Fibroblast of villous mesenchyme (primary cell): ENCODE results near the gene POLR2A. TPM values are rescaled to one million over a fixed set of nuclear protein-coding genes. Genes with fewer than 3 reads are reported as not detected.

Experiments used
- DNase-seq: peaks from one replicate; pipeline ENCODE4 v3.0.0-alpha.2; 2010; ENCODE audit warnings: low read depth
- H3K4me3 ChIP-seq: 2 replicates; pipeline ENCODE4 v1.5.1; 2011; ENCODE audit warnings: low read depth, mild to moderate bottlenecking, low read length
- total RNA-seq: library from RNA; depleted of rRNA; stranded (reverse); fragments of >200 nt; gene quantifications from 2 replicates; pipeline ENCODE4 v1.2.3, GENCODE V29; 2012
- TF ChIP-seq, protein P1 (sequence below): IDR thresholded peaks from 2 replicates; pipeline ENCODE4 v1.5.1; 2012; ENCODE audit warnings: low read depth, mild to moderate bottlenecking, low read length; ENCODE audit not compliant: insufficient read depth

Gene POLR2A
- total RNA-seq, 1 donor: 118 TPM

DNA sequence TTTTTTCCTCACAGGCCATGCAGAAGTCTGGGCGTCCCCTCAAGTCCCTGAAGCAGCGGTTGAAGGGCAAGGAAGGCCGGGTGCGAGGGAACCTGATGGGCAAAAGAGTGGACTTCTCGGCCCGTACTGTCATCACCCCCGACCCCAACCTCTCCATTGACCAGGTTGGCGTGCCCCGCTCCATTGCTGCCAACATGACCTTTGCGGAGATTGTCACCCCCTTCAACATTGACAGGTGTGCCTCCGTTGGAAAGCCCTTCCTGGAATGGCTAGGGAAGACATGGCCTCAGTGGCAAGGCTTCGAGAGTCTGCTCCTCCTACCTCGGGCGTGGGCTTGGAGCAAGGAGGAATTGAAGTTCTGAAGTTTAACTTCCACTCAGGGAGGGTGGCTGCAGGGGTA, 13.5 kb downstream of the POLR2A start:
- no peak overlapping the region for H3K4me3 ChIP-seq
- no peak for DNase-seq
- TF ChIP-seq, protein P1, sequence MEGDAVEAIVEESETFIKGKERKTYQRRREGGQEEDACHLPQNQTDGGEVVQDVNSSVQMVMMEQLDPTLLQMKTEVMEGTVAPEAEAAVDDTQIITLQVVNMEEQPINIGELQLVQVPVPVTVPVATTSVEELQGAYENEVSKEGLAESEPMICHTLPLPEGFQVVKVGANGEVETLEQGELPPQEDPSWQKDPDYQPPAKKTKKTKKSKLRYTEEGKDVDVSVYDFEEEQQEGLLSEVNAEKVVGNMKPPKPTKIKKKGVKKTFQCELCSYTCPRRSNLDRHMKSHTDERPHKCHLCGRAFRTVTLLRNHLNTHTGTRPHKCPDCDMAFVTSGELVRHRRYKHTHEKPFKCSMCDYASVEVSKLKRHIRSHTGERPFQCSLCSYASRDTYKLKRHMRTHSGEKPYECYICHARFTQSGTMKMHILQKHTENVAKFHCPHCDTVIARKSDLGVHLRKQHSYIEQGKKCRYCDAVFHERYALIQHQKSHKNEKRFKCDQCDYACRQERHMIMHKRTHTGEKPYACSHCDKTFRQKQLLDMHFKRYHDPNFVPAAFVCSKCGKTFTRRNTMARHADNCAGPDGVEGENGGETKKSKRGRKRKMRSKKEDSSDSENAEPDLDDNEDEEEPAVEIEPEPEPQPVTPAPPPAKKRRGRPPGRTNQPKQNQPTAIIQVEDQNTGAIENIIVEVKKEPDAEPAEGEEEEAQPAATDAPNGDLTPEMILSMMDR: no peak

GRCh38 chr17:7499161-7499560, 15.0 kb downstream of the POLR2A start:
- TF ChIP-seq, protein P1: no peak
- no peak overlapping the region for H3K4me3 ChIP-seq
- no peak for DNase-seq

DNA sequence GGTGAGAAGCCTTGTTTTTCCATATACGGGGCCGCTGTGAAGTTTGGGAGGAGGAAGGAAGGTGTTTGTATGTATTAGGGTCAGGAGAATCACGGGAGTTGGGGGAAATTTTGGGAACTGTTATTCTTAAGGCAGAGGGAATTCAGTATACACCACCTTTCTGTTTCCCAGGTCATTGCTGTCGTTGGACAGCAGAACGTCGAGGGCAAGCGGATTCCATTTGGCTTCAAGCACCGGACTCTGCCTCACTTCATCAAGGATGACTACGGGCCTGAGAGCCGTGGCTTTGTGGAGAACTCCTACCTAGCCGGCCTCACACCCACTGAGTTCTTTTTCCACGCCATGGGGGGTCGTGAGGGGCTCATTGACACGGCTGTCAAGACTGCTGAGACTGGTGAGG, 17.6 kb downstream of the POLR2A start:
- no peak for DNase-seq
- H3K4me3 ChIP-seq: no peak overlapping the region
- TF ChIP-seq, protein P1: no peak

DNA sequence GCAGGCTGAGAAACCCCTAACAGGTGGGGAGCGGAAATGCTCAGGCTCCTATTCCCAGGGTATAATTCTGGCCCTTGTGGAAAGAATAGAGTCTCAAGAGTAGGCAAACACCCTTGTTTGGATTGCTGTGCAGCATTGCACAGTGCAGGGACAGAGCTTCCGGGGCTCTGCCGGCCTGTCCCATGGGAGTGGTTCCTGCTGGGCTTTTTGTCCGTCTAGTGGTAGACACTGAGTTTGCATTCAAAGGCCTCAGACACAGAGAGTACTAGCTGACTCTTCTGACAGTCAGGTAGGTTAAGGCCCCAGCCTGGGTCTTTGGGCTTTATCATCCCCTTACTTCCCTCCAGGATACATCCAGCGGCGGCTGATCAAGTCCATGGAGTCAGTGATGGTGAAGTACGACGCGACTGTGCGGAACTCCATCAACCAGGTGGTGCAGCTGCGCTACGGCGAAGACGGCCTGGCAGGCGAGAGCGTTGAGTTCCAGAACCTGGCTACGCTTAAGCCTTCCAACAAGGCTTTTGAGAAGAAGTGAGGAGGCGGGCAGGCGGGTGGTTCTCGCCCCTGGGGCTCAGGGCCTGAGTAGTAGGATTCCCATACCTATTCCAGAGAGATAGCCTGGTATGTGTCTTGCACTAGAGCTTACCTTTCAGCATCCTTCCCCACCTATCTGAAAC, 18.1 kb downstream of the POLR2A start:
- TF ChIP-seq, protein P1: no peak
- H3K4me3 ChIP-seq: no peak overlapping the region
- DNase-seq: no peak

DNA sequence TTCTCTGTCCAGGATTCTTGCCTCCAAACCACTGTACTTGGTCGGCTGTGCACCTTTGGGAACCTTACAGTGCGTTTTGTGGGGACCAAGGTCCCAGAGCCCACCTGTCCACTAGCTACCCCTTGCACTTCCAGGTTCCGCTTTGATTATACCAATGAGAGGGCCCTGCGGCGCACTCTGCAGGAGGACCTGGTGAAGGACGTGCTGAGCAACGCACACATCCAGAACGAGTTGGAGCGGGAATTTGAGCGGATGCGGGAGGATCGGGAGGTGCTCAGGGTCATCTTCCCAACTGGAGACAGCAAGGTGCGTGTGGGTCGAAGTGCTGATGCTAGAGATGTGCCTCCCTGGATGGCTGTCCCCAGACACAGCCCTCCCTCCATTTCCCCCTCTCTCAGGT, 18.8 kb downstream of the POLR2A start:
- DNase-seq: no peak
- no peak overlapping the region for H3K4me3 ChIP-seq
- TF ChIP-seq, protein P1: peak; percentile 43

- H3K4me3 ChIP-seq: no peak overlapping the region
- TF ChIP-seq, protein P1: no peak
- no peak for DNase-seq
Observed at GRCh38 chr17:7503521-7503920, 19.4 kb downstream of the POLR2A start.

DNA sequence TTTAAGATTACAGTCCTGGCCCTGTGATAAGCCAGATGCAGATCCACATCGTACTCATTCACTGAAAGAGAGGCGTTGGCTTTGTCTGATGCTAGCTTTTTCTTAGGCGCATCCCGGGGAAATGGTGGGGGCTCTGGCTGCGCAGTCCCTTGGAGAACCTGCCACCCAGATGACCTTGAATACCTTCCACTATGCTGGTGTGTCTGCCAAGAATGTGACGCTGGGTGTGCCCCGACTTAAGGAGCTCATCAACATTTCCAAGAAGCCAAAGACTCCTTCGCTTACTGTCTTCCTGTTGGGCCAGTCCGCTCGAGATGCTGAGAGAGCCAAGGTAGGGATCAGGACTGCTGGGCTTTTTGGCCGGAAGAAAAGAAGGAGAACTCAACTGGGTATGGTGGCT, 24.0 kb downstream of the POLR2A start:
- TF ChIP-seq, protein P1: no peak
- no peak for DNase-seq
- H3K4me3 ChIP-seq: no peak overlapping the region
